Ishikawa (cell line): Measurements from ENCODE around the gene TAAR6.

ENCODE experiments used
- CEBPB ChIP-seq: IDR thresholded peaks from 2 replicates; pipeline ENCODE4 v1.6.1; 2012
- CREB1 ChIP-seq: IDR thresholded peaks from 2 replicates; pipeline ENCODE4 v1.6.1; 2012; ENCODE audit warnings: low read depth
- EGR1 ChIP-seq: IDR thresholded peaks from 2 replicates; pipeline ENCODE4 v1.6.1; 2012
- EP300 ChIP-seq: IDR thresholded peaks from 2 replicates; pipeline ENCODE4 v1.6.1; 2012; ENCODE audit warnings: borderline replicate concordance
- FOXM1 ChIP-seq: IDR thresholded peaks from 2 replicates; pipeline ENCODE4 v1.6.1; 2012; ENCODE audit warnings: low read depth, borderline replicate concordance
- MAX ChIP-seq: IDR thresholded peaks from 2 replicates; pipeline ENCODE4 v1.6.1; 2012
- NFIC ChIP-seq: IDR thresholded peaks from 2 replicates; pipeline ENCODE4 v1.6.1; 2012
- RAD21 ChIP-seq: IDR thresholded peaks from 2 replicates; pipeline ENCODE4 v1.6.1; 2012; ENCODE audit warnings: low read depth
- REST ChIP-seq: IDR thresholded peaks from 2 replicates; pipeline ENCODE4 v1.6.1; 2012; ENCODE audit warnings: low read depth, mild to moderate bottlenecking
- TAF1 ChIP-seq: IDR thresholded peaks from 2 replicates; pipeline ENCODE4 v1.6.1; 2012; ENCODE audit warnings: low read depth, mild to moderate bottlenecking
- TEAD4 ChIP-seq: IDR thresholded peaks from 2 replicates; pipeline ENCODE4 v1.6.1; 2012
- USF1 ChIP-seq: IDR thresholded peaks from 2 replicates; pipeline ENCODE4 v1.6.1; 2012
- YY1 ChIP-seq: IDR thresholded peaks from 2 replicates; pipeline ENCODE4 v1.6.1; 2012; ENCODE audit warnings: low read depth
- ZBTB7A ChIP-seq: IDR thresholded peaks from 2 replicates; pipeline ENCODE4 v1.6.1; 2012; ENCODE audit warnings: low read depth

Gene TAAR6

GRCh38 chr6:132570221-132570777 lies at the start of gene TAAR6:
TSS of gene TAAR6 (plus strand) at chr6:132570322. CDS start at chr6:132570322, 0 bp downstream.
- no peak for TF ChIP-seq NFIC

- TF ChIP-seq RAD21: no peak
- no peak for TF ChIP-seq CREB1
- TF ChIP-seq REST: no peak
- TF ChIP-seq CEBPB: no peak
- TF ChIP-seq FOXM1: no peak
- TF ChIP-seq USF1: no peak
- TF ChIP-seq YY1: no peak
- no peak for TF ChIP-seq ZBTB7A
Observed at GRCh38 chr6:132520953-132521352, 49.2 kb upstream of the TAAR6 start.

- no peak for TF ChIP-seq TAF1
- TF ChIP-seq FOXM1: no peak
- no peak for TF ChIP-seq RAD21
- TF ChIP-seq NFIC: no peak
- TF ChIP-seq EP300: no peak
- no peak for TF ChIP-seq YY1
- no peak for TF ChIP-seq REST
- TF ChIP-seq MAX: no peak
- TF ChIP-seq USF1: no peak
Observed at GRCh38 chr6:132524646-132525045, 45.5 kb upstream of the TAAR6 start.

GRCh38 chr6:132525866-132526265 lies 44.3 kb upstream of the TAAR6 start:
- TF ChIP-seq NFIC (no peak), EP300 (no peak), TEAD4 (no peak), ZBTB7A (no peak), RAD21 (no peak), EGR1 (no peak), TAF1 (no peak), MAX (no peak), USF1 (no peak), CREB1 (no peak), CEBPB (no peak), FOXM1 (no peak), REST (no peak)

GRCh38 chr6:132526461-132526860 lies 43.7 kb upstream of the TAAR6 start:
- no peak for TF ChIP-seq ZBTB7A
- TF ChIP-seq RAD21: no peak
- TF ChIP-seq YY1: no peak
